WTC11 (cell line): Measurements from ENCODE around the gene ETV1. TPM values are rescaled to one million over a fixed set of nuclear protein-coding genes. Genes with fewer than 3 reads are reported as not detected.

Experiments
- ATAC-seq: fragments of 200-7000 bp; cut with Tn5 transposase; 2 replicates; pipeline ENCODE4 v1.10.0; 2021; ENCODE audit warnings: mild to moderate bottlenecking, moderate library complexity
- CTCF ChIA-PET: fragments of 300-600 bp; sonication (Branson Sonifier 250); formaldehyde crosslinking; loops from one replicate; lab custom pipeline; 2021; ENCODE audit warnings: antibody characterized with exemption; lab: Charles Lee
- POLR2A ChIA-PET: fragments of 350-600 bp; sonication (Branson Sonifier 250); formaldehyde crosslinking; loops from one replicate; lab custom pipeline; 2021; ENCODE audit warnings: antibody characterized with exemption; lab: Charles Lee
- DNase-seq: peaks from one replicate; pipeline ENCODE4 v3.0.0; 2021; ENCODE audit warnings: low spot score
- H3K27ac Mint-ChIP-seq: 2 replicates; pipeline ENCODE4 v1.8.0; 2021; ENCODE audit warnings: mixed read lengths
- H3K27me3 Mint-ChIP-seq: 2 replicates; pipeline ENCODE4 v1.8.0; 2021; ENCODE audit warnings: low read depth, mild to moderate bottlenecking, moderate library complexity, mixed read lengths
- H3K36me3 Mint-ChIP-seq: 2 replicates; pipeline ENCODE4 v1.8.0; 2021; ENCODE audit warnings: mixed read lengths
- H3K4me1 Mint-ChIP-seq: 2 replicates; pipeline ENCODE4 v1.8.0; 2022; ENCODE audit warnings: mixed read lengths
- H3K4me3 Mint-ChIP-seq: 2 replicates; pipeline ENCODE4 v1.8.0; 2021; ENCODE audit warnings: mild to moderate bottlenecking, moderate library complexity, mixed read lengths
- H3K9me3 Mint-ChIP-seq: 2 replicates; pipeline ENCODE4 v1.8.0; 2021; ENCODE audit warnings: mixed read lengths
- AR ChIP-seq: fragments of 250-450 bp; sonication (Bioruptor Pico); IDR thresholded peaks from 2 replicates; pipeline ENCODE4 v1.9.0; 2021; ENCODE audit warnings: mild to moderate bottlenecking
- ATF2 ChIP-seq: sonication (generic); formaldehyde crosslinking; IDR thresholded peaks from 2 replicates; pipeline ENCODE4 v1.8.1; 2022; ENCODE audit warnings: low read depth, missing genetic modification reagents, borderline replicate concordance
- CDX4 ChIP-seq: fragments of 250-450 bp; sonication (Bioruptor Pico); IDR thresholded peaks from 2 replicates; pipeline ENCODE4 v1.9.0; 2021; ENCODE audit warnings: moderate library complexity, mild to moderate bottlenecking, inconsistent platforms, borderline replicate concordance
- CREM ChIP-seq: sonication (generic); formaldehyde crosslinking; IDR thresholded peaks from 2 replicates; pipeline ENCODE4 v1.8.1; 2022; ENCODE audit warnings: mild to moderate bottlenecking, missing genetic modification reagents, moderate library complexity
- E2F1 ChIP-seq: sonication (generic); formaldehyde crosslinking; IDR thresholded peaks from 2 replicates; pipeline ENCODE4 v1.8.0; 2022; ENCODE audit warnings: mild to moderate bottlenecking, missing genetic modification reagents
- FOXP4 ChIP-seq: sonication (generic); formaldehyde crosslinking; IDR thresholded peaks from 2 replicates; pipeline ENCODE4 v1.8.0; 2022; ENCODE audit warnings: mild to moderate bottlenecking, missing genetic modification reagents
- MLX ChIP-seq: sonication (generic); formaldehyde crosslinking; IDR thresholded peaks from 2 replicates; pipeline ENCODE4 v1.8.1; 2023; ENCODE audit warnings: mild to moderate bottlenecking, missing genetic modification reagents, moderate library complexity
- MXD4 ChIP-seq: fragments of 250-450 bp; sonication (Bioruptor Pico); IDR thresholded peaks from 2 replicates; pipeline ENCODE4 v1.8.0; 2021; ENCODE audit warnings: mild to moderate bottlenecking, moderate library complexity, borderline replicate concordance
- NFATC4 ChIP-seq: fragments of 250-450 bp; sonication (Bioruptor Pico); IDR thresholded peaks from 2 replicates; pipeline ENCODE4 v1.9.0; 2021; ENCODE audit warnings: mild to moderate bottlenecking
- TEAD4 ChIP-seq: sonication (generic); formaldehyde crosslinking; IDR thresholded peaks from 2 replicates; pipeline ENCODE4 v1.8.0; 2022; ENCODE audit warnings: mild to moderate bottlenecking, missing genetic modification reagents
- ZNF263 ChIP-seq: sonication (generic); formaldehyde crosslinking; IDR thresholded peaks from 2 replicates; pipeline ENCODE4 v1.8.1; 2022; ENCODE audit warnings: low read depth, mild to moderate bottlenecking, moderate library complexity, missing genetic modification reagents
- ZNF317 ChIP-seq: sonication (generic); formaldehyde crosslinking; IDR thresholded peaks from 2 replicates; pipeline ENCODE4 v1.8.1; 2023; ENCODE audit warnings: low read depth, mild to moderate bottlenecking, moderate library complexity, missing genetic modification reagents, borderline replicate concordance
- total RNA-seq: library from RNA; stranded (reverse); gene quantifications from 3 replicates; pipeline ENCODE4 v1.2.3, GENCODE V29; 2021

Gene ETV1
- total RNA-seq, 1 experiment from 2014 or later, result 76.6 TPM

- peaks cover 64% of the 10 kb centered on the region for H3K4me1 Mint-ChIP-seq
- TF ChIP-seq E2F1, result no peak
- TF ChIP-seq CDX4 (CRISPR knock-in tag), result no peak
- no peak for TF ChIP-seq MLX
- TF ChIP-seq MXD4, result no peak
- no peak for TF ChIP-seq ATF2 (CRISPR knock-in tag)
- no peak for TF ChIP-seq ZNF317 (CRISPR knock-in tag)
- TF ChIP-seq ZNF263 (CRISPR knock-in tag), result no peak
- no peak for TF ChIP-seq NFATC4 (CRISPR knock-in tag)
- TF ChIP-seq CREM (CRISPR knock-in tag), result no peak
- TF ChIP-seq TEAD4 (CRISPR knock-in tag), result no peak
- TF ChIP-seq AR (CRISPR knock-in tag), result no peak
- DNase-seq (no peak), ATAC-seq (no peak)
- H3K4me3 Mint-ChIP-seq, result no peak overlapping the region
- ChIA-PET CTCF (interaction anchor here (0.6 kb wide), 1 partner anchor 353 kb away, joined by 4 read pairs; no protein-coding TSS in a partner anchor), POLR2A (no interaction called here)
- no peaks in the 10 kb centered on the region for H3K27me3 Mint-ChIP-seq
- peak overlapping the region; percentile 96 for H3K27ac Mint-ChIP-seq
- H3K36me3 Mint-ChIP-seq, result peaks cover 3% of the 10 kb centered on the region; the same call in 1 of the 2 replicates
- no peaks in the 10 kb centered on the region for H3K9me3 Mint-ChIP-seq
Measured at GRCh38 chr7:13984831-13985685, 4.4 kb downstream of the ETV1 start.

- ATAC-seq (no peak), DNase-seq (no peak)
- H3K27ac Mint-ChIP-seq, result peak overlapping the region; percentile 21
- ChIA-PET CTCF (interaction anchor here (0.6 kb wide), 1 partner anchor 354 kb away, joined by 4 read pairs; no protein-coding TSS in a partner anchor), POLR2A (no interaction called here)
- H3K9me3 Mint-ChIP-seq, result no peaks in the 10 kb centered on the region
- no peaks in the 10 kb centered on the region for H3K27me3 Mint-ChIP-seq
- H3K4me1 Mint-ChIP-seq, result peaks cover 74% of the 10 kb centered on the region
- peaks cover 3% of the 10 kb centered on the region; the same call in 1 of the 2 replicates for H3K36me3 Mint-ChIP-seq
- no peak for TF ChIP-seq FOXP4
- no peak overlapping the region for H3K4me3 Mint-ChIP-seq
Measured at GRCh38 chr7:13984061-13984460, 5.4 kb downstream of the ETV1 start.
